OCI-M1 (cell line): ENCODE measurements around the gene MAPK4.

Source experiments
- DNase-seq: peaks from one replicate; lab custom pipeline; 2025; lab: John Stamatoyannopoulos, UW

Gene MAPK4

GRCh38 chr18:50623694-50624352 lies 63.9 kb downstream of the MAPK4 start:
- no peak for DNase-seq

DNA sequence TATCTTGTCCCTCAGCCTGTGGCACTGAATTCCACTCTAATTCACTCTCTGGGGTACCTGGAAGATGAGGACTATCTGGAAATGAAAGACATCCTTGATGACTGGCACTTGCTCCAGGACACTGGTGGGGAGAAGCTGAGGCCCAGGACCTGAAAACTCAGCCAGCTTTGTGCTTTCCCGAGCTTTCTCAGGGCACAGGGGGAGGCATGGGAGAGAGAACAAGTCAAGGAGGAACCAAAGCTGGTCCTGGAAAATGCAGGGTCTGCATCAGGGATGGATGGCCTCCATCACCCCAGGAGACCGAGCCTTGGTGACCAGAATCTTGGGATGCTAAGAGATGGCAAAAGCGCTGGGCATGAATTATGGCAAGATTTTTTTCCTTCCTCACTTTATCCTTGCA lies 65.1 kb downstream of the MAPK4 start:
- DNase-seq, result no peak

- no peak for DNase-seq
These were observed 66.4 kb downstream of the MAPK4 start for GRCh38 chr18:50626317-50626716.

GRCh38 chr18:50627594-50628532 lies 68.0 kb downstream of the MAPK4 start:
- no peak for DNase-seq

- no peak for DNase-seq
These were observed 68.6 kb downstream of the MAPK4 start for GRCh38 chr18:50628533-50628905.

- DNase-seq, result no peak
These were observed 69.3 kb downstream of the MAPK4 start for GRCh38 chr18:50629148-50629631.

DNA sequence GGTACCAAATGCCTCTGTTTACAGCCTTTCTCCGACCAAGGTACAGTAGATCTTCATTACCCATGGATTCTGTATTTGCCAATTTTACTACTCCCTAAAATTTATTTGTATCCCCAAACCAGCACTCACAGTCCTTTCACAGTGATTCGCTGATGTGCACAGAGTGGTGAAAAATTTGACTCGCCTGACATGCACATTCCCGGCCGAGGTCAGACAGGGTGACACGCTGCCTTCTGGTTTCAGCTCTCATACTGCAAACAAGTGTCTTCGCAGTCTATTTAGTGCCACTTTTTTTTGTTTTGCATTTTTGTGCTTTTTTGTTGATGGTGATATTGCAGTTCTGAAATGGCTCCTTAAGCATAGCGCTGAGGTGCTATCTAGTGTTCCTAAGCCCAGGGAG lies 71.0 kb downstream of the MAPK4 start:
- DNase-seq, result no peak

DNA sequence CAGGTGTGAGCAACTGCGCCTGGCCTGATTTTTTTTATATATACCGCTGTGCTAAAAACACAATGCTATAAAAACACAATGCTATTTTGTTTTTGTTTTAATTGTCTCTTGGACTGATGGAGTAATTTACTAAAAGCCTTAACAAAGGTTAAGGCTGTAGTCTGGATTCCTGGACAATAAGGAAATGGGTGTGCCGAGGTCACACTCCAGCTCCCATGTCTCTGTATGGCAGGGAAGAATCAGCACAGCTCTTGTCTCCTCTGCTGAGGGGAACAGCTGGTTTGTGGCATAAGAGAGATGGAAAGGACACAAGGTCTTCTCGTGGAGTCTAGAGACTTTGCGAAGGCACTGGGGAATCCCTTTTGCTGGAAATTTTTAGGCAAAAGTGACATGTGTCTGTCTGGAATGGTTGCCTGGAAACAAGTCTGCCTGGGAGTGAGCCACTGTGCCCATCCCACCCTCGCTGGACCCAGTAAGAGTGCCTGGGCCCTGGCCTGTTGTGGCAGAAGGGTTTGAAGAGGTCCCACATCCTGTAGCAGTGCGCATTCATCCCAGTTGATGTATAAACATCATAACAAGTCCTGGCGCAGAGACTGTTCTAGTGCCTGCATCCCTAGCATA lies 73.1 kb downstream of the MAPK4 start:
- no peak for DNase-seq

GRCh38 chr18:50633992-50634391 lies 74.1 kb downstream of the MAPK4 start:
- DNase-seq, result no peak

DNA sequence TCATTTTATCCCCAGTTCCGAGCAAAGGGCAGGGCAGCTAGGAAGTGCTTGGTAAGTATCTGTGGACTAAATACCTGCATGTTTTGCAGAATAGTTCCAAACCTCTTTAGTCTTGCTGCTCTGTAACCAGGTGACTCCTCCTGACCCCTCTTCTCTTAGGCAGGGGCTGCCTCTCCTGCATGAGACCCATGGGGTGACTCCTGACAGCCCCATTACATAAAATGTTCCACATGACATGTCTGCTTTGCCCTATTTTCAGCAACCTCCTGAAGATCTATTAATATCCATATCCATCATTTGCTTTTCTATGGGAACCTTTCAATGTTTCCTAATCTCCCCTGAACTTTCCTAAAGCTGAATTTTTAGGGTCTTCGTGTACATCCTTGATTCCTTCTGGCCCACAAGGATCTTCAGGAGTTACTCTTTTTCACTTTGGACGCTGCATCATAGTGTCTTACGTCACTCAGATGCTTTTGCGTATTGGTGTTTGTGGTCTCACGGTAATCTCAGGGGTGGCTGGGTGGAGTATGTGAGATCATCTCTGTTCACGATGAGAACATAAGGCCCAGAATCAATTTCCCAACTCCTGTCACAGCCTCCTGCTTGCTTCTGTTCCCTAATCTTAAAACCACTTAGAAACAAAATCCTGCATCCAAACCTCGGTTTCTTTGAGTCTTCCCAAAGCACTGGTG lies 76.6 kb downstream of the MAPK4 start:
- DNase-seq, result no peak

DNA sequence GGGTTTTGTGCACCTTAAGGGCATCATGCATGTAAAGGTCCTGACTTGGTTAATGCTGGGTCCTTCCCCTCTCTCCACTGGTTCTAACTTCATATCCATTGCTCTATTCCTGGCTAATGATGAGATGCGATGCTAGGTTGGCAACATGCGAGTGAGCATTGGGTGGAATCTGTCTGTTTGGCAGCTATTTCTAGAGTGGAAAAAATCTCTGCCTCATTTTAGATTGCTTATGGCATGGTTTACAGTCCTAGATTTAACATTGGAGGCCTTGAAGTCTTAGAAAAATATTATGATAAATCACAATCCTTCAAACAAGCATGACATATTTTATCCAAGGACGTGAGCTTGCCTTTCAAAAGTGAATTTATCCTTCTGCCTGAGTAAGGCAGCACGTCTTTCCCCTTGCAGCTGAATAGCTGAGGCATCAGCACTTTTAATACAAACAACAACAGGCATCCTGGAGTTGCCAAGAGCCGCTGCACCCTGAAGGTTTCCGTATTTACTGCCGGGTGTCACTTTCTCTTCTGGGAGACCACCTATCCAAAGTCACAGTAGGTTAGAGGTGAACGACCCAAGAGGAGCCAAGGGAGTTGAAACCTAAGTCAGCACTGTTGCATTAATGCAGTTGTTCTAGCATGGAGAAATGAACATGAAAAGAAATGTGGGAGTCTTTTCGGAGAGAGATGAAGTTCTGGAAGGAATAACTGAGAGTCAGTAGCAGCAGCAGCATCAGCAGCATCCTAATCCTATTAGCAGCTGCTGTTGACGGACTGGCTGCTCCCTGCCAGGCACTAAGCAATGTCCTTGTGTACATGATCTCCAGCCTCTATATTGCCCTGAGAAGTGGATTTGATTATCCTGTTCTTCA lies 78.4 kb downstream of the MAPK4 start:
- DNase-seq, result no peak

GRCh38 chr18:50638884-50639420 lies 79.1 kb downstream of the MAPK4 start:
- DNase-seq, result no peak

- DNase-seq, result no peak
These were observed 79.8 kb downstream of the MAPK4 start for GRCh38 chr18:50639711-50640110.

DNA sequence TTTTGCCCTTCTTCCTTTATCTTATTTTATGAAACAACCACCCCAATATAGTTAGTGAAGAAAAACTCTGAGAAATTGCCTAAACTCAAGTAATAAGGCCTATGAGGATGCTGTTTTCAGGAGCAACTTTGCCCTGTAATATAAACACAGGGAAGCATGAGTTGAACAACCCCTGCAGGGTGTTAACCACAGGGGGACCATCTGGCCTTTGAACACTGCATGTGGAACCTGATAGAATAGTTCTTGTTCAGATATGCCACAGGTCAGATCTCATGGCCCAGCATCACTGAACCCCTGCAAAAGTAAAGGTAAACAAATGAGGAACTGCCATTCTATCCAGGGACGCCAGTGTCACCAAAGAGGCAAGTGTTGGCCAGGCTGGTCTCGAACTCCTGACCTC lies 82.6 kb downstream of the MAPK4 start:
- no peak for DNase-seq

GRCh38 chr18:50644146-50644545 lies 84.3 kb downstream of the MAPK4 start:
- DNase-seq, result no peak

- peak; percentile 6 for DNase-seq
These were observed 84.9 kb downstream of the MAPK4 start for GRCh38 chr18:50644807-50645206.

DNA sequence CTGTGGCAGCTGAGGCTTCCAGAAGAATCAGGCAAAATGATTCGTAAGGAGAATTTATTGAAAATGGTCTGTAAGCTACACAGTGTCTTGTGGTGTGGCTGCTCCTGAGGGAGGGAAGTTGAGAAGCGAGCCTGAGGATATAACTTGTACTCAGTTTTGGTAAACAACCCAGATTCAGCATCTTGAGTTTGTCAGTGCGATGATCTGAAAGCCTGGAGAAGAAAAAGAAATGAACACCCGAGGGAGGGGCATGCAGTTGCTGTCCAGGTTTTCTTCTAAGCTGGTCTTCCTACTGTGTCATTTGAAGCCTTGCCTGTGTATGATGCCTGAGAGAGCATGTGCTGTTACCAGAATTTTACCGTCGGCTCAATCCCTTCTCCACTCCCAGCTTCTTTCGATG lies 87.3 kb downstream of the MAPK4 start:
- no peak for DNase-seq

GRCh38 chr18:50647792-50648191 lies 87.9 kb downstream of the MAPK4 start:
- no peak for DNase-seq

DNA sequence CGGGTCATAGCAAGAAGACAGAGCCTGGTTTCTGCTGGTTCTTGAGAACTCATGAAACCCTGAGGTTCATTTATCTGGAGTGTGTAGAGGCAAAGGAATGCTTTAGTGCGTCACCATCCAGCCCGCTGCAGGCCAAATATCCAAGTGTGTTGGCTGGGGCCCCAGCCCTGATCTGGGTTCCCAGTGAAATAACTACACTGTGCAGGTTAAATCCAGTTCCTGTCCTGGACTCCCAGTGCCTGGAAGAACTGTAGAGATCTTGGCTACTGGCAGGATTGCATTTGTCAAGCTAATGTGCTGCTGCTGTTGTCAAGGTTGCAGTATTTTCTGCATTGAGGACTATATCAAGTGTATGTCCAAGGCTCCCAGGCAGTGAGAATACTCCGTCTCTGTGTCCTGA lies 89.9 kb downstream of the MAPK4 start:
- no peak for DNase-seq

DNA sequence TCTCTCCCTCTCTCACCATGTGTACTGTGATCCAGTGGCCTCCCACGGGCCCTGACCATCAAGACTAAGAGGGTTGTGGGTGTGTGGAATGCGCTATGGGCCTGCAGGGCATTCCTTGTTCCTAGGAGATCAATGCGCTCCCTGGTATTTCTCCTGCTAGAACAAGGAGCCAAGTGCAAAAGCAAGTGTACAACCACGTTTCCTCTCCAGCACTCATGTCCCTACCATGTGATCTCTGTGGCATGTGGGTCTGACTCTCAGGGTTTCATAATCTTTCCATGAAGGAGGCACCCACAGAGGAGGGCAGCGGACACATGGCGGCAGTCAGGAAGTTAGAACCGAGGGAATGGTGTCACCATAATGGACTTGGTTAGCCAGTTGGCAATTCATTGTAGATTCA lies 91.4 kb downstream of the MAPK4 start:
- no peak for DNase-seq
